Stimulated activated memory B cell treated with anti-CD40 and anti-IgM and Interleukin-4, amounts not matched to agents 10 μg/mL and 1 μg/mL and 100 μg/mL, for 72 hours (primary cell): ENCODE data around the gene TAL1.
A peak's percentile ranks its signal among the peaks of the same experiment; 100 is the strongest.
"Not testable (repeated sequence)": the region's sequence is repeated elsewhere in the genome, so short reads cannot be mapped to it uniquely, and the experiment has no call there.

Experiments used
- ATAC-seq: fragments of 150-1000 bp; cut with Tn5 transposase; 2 replicates; pipeline ENCODE4 v1.10.0; 2021
- H3K27ac Mint-ChIP-seq: one replicate; pipeline ENCODE4 v1.8.0; 2022; ENCODE audit warnings: mild to moderate bottlenecking, mixed read lengths
- H3K27me3 Mint-ChIP-seq: one replicate; pipeline ENCODE4 v1.8.0; 2022; ENCODE audit warnings: mixed read lengths
- H3K36me3 Mint-ChIP-seq: one replicate; pipeline ENCODE4 v1.8.0; 2022; ENCODE audit warnings: mixed read lengths
- H3K4me1 Mint-ChIP-seq: one replicate; pipeline ENCODE4 v1.8.0; 2022; ENCODE audit warnings: mixed read lengths
- H3K4me3 Mint-ChIP-seq: one replicate; pipeline ENCODE4 v1.8.0; 2022; ENCODE audit warnings: mild to moderate bottlenecking, moderate library complexity, mixed read lengths
- H3K9me3 Mint-ChIP-seq: one replicate; pipeline ENCODE4 v1.8.0; 2022; ENCODE audit warnings: mixed read lengths

TAL1 gene

GRCh38 chr1:47232187-47232874 lies at the start of gene TAL1:
Gene TAL1 (minus strand): TSS chr1:47232225. CDS start chr1:47225888, 6,337 bp downstream.
- peak within 1 kb of the TSS; percentile 68 for H3K4me3 Mint-ChIP-seq
- peak within 1 kb of the TSS; percentile 60 for H3K27ac Mint-ChIP-seq
- no peak for ATAC-seq

GRCh38 chr1:47280142-47280541 lies 48.1 kb upstream of the TAL1 start:
- Mint-ChIP-seq H3K4me3 (no peak overlapping the region), H3K36me3 (peaks cover 23% of the 10 kb centered on the region), H3K9me3 (no peaks in the 10 kb centered on the region), H3K27me3 (no peaks in the 10 kb centered on the region), H3K4me1 (no peaks in the 10 kb centered on the region), H3K27ac (no peak overlapping the region)
- no peak for ATAC-seq

More at GRCh38 chr1:47232187-47232874, at the start of gene TAL1:
- peaks cover 33% of the 10 kb centered on the region for H3K4me1 Mint-ChIP-seq
- H3K27me3 Mint-ChIP-seq, result peaks cover 65% of the 10 kb centered on the region
- H3K36me3 Mint-ChIP-seq, result no peaks in the 10 kb centered on the region
- no peaks in the 10 kb centered on the region for H3K9me3 Mint-ChIP-seq

- no peak for ATAC-seq
- Mint-ChIP-seq H3K9me3 (no peaks in the 10 kb centered on the region), H3K4me3 (no peak overlapping the region), H3K27ac (no peak overlapping the region), H3K36me3 (peaks cover 23% of the 10 kb centered on the region), H3K4me1 (no peaks in the 10 kb centered on the region), H3K27me3 (no peaks in the 10 kb centered on the region)
Measured at GRCh38 chr1:47276850-47277249, 44.8 kb upstream of the TAL1 start.

- not testable (repeated sequence) for H3K4me1 Mint-ChIP-seq, ATAC-seq, H3K27ac Mint-ChIP-seq, H3K27me3 Mint-ChIP-seq, H3K9me3 Mint-ChIP-seq, H3K4me3 Mint-ChIP-seq
- peaks cover 22% of the 10 kb centered on the region for H3K36me3 Mint-ChIP-seq
Measured at GRCh38 chr1:47275811-47276210, 43.8 kb upstream of the TAL1 start.

- H3K36me3 Mint-ChIP-seq, result peaks cover 14% of the 10 kb centered on the region
- H3K9me3 Mint-ChIP-seq, H3K4me3 Mint-ChIP-seq, H3K4me1 Mint-ChIP-seq, H3K27me3 Mint-ChIP-seq, ATAC-seq, H3K27ac Mint-ChIP-seq: not testable (repeated sequence)
Measured at GRCh38 chr1:47265529-47265928, 33.5 kb upstream of the TAL1 start.

- Mint-ChIP-seq H3K27ac (no peak overlapping the region), H3K9me3 (no peaks in the 10 kb centered on the region)
Measured at GRCh38 chr1:47262787-47263413, 30.9 kb upstream of the TAL1 start.

GRCh38 chr1:47257224-47257623 lies 25.2 kb upstream of the TAL1 start:
- ATAC-seq, result no peak
- H3K4me1 Mint-ChIP-seq, result no peaks in the 10 kb centered on the region
- no peaks in the 10 kb centered on the region for H3K9me3 Mint-ChIP-seq
- no peaks in the 10 kb centered on the region for H3K27me3 Mint-ChIP-seq
- H3K27ac Mint-ChIP-seq, result no peak overlapping the region
- no peak overlapping the region for H3K4me3 Mint-ChIP-seq
- H3K36me3 Mint-ChIP-seq, result peaks cover 6% of the 10 kb centered on the region

More at GRCh38 chr1:47262787-47263413, 30.9 kb upstream of the TAL1 start:
- Mint-ChIP-seq H3K4me1 (no peaks in the 10 kb centered on the region), H3K27me3 (no peaks in the 10 kb centered on the region), H3K36me3 (peaks cover 15% of the 10 kb centered on the region), H3K4me3 (no peak overlapping the region)
- ATAC-seq, result no peak

GRCh38 chr1:47252795-47253194 lies 20.8 kb upstream of the TAL1 start:
- ATAC-seq, result no peak
- Mint-ChIP-seq H3K27me3 (no peaks in the 10 kb centered on the region), H3K36me3 (peaks cover 12% of the 10 kb centered on the region)

GRCh38 chr1:47252369-47252768 lies 20.3 kb upstream of the TAL1 start:
- Mint-ChIP-seq H3K27ac (no peak overlapping the region), H3K36me3 (peaks cover 12% of the 10 kb centered on the region), H3K4me1 (no peaks in the 10 kb centered on the region), H3K4me3 (no peak overlapping the region), H3K27me3 (no peaks in the 10 kb centered on the region), H3K9me3 (no peaks in the 10 kb centered on the region)
- ATAC-seq, result no peak

More at GRCh38 chr1:47252795-47253194, 20.8 kb upstream of the TAL1 start:
- Mint-ChIP-seq H3K4me3 (no peak overlapping the region), H3K9me3 (no peaks in the 10 kb centered on the region), H3K27ac (no peak overlapping the region), H3K4me1 (no peaks in the 10 kb centered on the region)

- Mint-ChIP-seq H3K27me3 (peaks cover 4% of the 10 kb centered on the region), H3K4me3 (no peak overlapping the region), H3K36me3 (peaks cover 12% of the 10 kb centered on the region), H3K9me3 (no peaks in the 10 kb centered on the region), H3K27ac (no peak overlapping the region), H3K4me1 (no peaks in the 10 kb centered on the region)
- no peak for ATAC-seq
Measured at GRCh38 chr1:47249755-47250154, 17.7 kb upstream of the TAL1 start.

- H3K9me3 Mint-ChIP-seq, result no peaks in the 10 kb centered on the region
- no peak for ATAC-seq
- H3K36me3 Mint-ChIP-seq, result peaks cover 6% of the 10 kb centered on the region
- no peak overlapping the region for H3K4me3 Mint-ChIP-seq
- H3K27me3 Mint-ChIP-seq, result peaks cover 47% of the 10 kb centered on the region
- no peaks in the 10 kb centered on the region for H3K4me1 Mint-ChIP-seq
- no peak overlapping the region for H3K27ac Mint-ChIP-seq
Measured at GRCh38 chr1:47244339-47244862, 12.4 kb upstream of the TAL1 start.

- no peak overlapping the region for H3K4me3 Mint-ChIP-seq
- no peaks in the 10 kb centered on the region for H3K4me1 Mint-ChIP-seq
- no peak overlapping the region for H3K27ac Mint-ChIP-seq
- no peak for ATAC-seq
- peaks cover 3% of the 10 kb centered on the region for H3K36me3 Mint-ChIP-seq
- peaks cover 52% of the 10 kb centered on the region for H3K27me3 Mint-ChIP-seq
- H3K9me3 Mint-ChIP-seq, result no peaks in the 10 kb centered on the region
Measured at GRCh38 chr1:47243910-47244309, 11.9 kb upstream of the TAL1 start.

- Mint-ChIP-seq H3K36me3 (no peaks in the 10 kb centered on the region), H3K9me3 (no peaks in the 10 kb centered on the region), H3K4me1 (no peaks in the 10 kb centered on the region), H3K27me3 (peaks cover 53% of the 10 kb centered on the region), H3K4me3 (no peak overlapping the region), H3K27ac (no peak overlapping the region)
- no peak for ATAC-seq
Measured at GRCh38 chr1:47241114-47242113, 9.4 kb upstream of the TAL1 start.

GRCh38 chr1:47238935-47239592 lies 7.0 kb upstream of the TAL1 start:
- Mint-ChIP-seq H3K4me3 (no peak overlapping the region), H3K36me3 (no peaks in the 10 kb centered on the region), H3K4me1 (no peaks in the 10 kb centered on the region), H3K9me3 (no peaks in the 10 kb centered on the region), H3K27me3 (peaks cover 55% of the 10 kb centered on the region), H3K27ac (no peak overlapping the region)
- no peak for ATAC-seq

GRCh38 chr1:47235806-47236205 lies 3.8 kb upstream of the TAL1 start:
- peaks cover 18% of the 10 kb centered on the region for H3K4me1 Mint-ChIP-seq
- H3K36me3 Mint-ChIP-seq, result no peaks in the 10 kb centered on the region
- no peak for ATAC-seq
- H3K4me3 Mint-ChIP-seq, result no peak overlapping the region
- no peaks in the 10 kb centered on the region for H3K9me3 Mint-ChIP-seq
- H3K27ac Mint-ChIP-seq, result no peak overlapping the region
- H3K27me3 Mint-ChIP-seq, result peaks cover 60% of the 10 kb centered on the region
